GM12891 (cell line): ENCODE data around the gene COL15A1.

Experiments
- DNase-seq: peaks from one replicate; pipeline ENCODE4 v3.0.0; 2011; ENCODE audit warnings: low spot score; ENCODE audit not compliant: insufficient read length
- FAIRE-seq: peaks from 2 replicates; lab custom pipeline; 2011; peaks lifted over from hg19 to GRCh38; lab: Jason Lieb, UNC
- PAX5 ChIP-seq: IDR thresholded peaks from 2 replicates; pipeline ENCODE4 v1.6.1; 2011; ENCODE audit warnings: low read length, moderate library complexity, mild to moderate bottlenecking; ENCODE audit not compliant: insufficient read depth, severe bottlenecking
- POLR2A ChIP-seq: IDR thresholded peaks from 2 replicates; pipeline ENCODE4 v1.6.1; 2011; ENCODE audit warnings: low read depth, low read length, control low read depth
- POLR2AphosphoS5 ChIP-seq: IDR thresholded peaks from 2 replicates; pipeline ENCODE4 v1.6.1; 2011; ENCODE audit warnings: low read depth, low read length, control low read depth
- POU2F2 ChIP-seq: IDR thresholded peaks from 2 replicates; pipeline ENCODE4 v1.6.1; 2011; ENCODE audit warnings: low read depth, mild to moderate bottlenecking, control low read depth, low read length, moderate library complexity
- SPI1 ChIP-seq: IDR thresholded peaks from 2 replicates; pipeline ENCODE4 v1.6.1; 2011; ENCODE audit warnings: low read depth, low read length, control low read depth
- TAF1 ChIP-seq: IDR thresholded peaks from 2 replicates; pipeline ENCODE4 v1.6.1; 2011; ENCODE audit warnings: low read depth, low read length, control low read depth

The COL15A1 gene

DNA sequence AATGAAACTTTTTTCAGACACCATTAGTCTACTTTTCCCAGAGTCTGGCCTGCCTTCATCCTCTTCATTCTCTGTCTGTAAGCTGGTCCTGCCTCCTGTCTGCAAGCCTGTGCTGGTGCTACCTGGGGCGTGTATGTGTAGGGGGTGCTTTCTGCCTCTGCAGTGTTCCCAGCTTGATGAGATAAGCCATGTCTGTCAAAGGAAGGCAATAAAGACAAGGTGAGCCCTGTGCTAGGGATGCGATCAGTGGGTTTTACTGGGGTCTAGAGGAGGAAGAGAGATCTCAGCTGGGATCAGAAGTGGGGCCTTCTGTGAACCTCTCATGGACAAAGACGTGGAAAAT lies 83.2 kb downstream of the COL15A1 start:
- FAIRE-seq (no peak), DNase-seq (no peak)
- no peak for TF ChIP-seq POLR2AphosphoS5
- no peak for TF ChIP-seq TAF1
- TF ChIP-seq POU2F2: no peak
- no peak for TF ChIP-seq SPI1
- TF ChIP-seq POLR2A: no peak
- no peak for TF ChIP-seq PAX5

GRCh38 chr9:99027443-99027842 lies 83.7 kb downstream of the COL15A1 start:
- no peak for TF ChIP-seq POU2F2
- TF ChIP-seq TAF1: no peak
- no peak for TF ChIP-seq POLR2AphosphoS5
- TF ChIP-seq POLR2A: no peak
- TF ChIP-seq SPI1: no peak
- no peak for TF ChIP-seq PAX5
- FAIRE-seq: no peak

GRCh38 chr9:99029083-99029645 lies 85.5 kb downstream of the COL15A1 start:
- no peak for FAIRE-seq
- no peak for TF ChIP-seq TAF1
- TF ChIP-seq PAX5: no peak
- TF ChIP-seq POLR2AphosphoS5: no peak
- TF ChIP-seq SPI1: no peak
- no peak for TF ChIP-seq POU2F2
- TF ChIP-seq POLR2A: no peak
- DNase-seq: no peak

More at GRCh38 chr9:99027443-99027842, 83.7 kb downstream of the COL15A1 start:
- no peak for DNase-seq

- TF ChIP-seq TAF1 (no peak), POLR2A (no peak), POU2F2 (no peak), POLR2AphosphoS5 (no peak), SPI1 (no peak), PAX5 (no peak)
- no peak for DNase-seq
- no peak for FAIRE-seq
Observed at GRCh38 chr9:99030092-99030511, 86.4 kb downstream of the COL15A1 start.

- TF ChIP-seq PAX5: no peak
- TF ChIP-seq POU2F2: no peak
- no peak for TF ChIP-seq POLR2A
- no peak for TF ChIP-seq TAF1
- TF ChIP-seq POLR2AphosphoS5: no peak
- no peak for TF ChIP-seq SPI1
- FAIRE-seq (peak; percentile 60), DNase-seq (no peak)
Observed at GRCh38 chr9:99030610-99031109, 87.0 kb downstream of the COL15A1 start.

GRCh38 chr9:99031319-99031718 lies 87.6 kb downstream of the COL15A1 start:
- DNase-seq (no peak), FAIRE-seq (no peak)
- TF ChIP-seq TAF1: no peak
- TF ChIP-seq POLR2AphosphoS5: no peak
- TF ChIP-seq POU2F2: no peak
- TF ChIP-seq SPI1: no peak
- TF ChIP-seq POLR2A: no peak
- TF ChIP-seq PAX5: no peak

GRCh38 chr9:99031994-99032393 lies 88.3 kb downstream of the COL15A1 start:
- no peak for DNase-seq
- no peak for TF ChIP-seq TAF1
- TF ChIP-seq POLR2A: no peak
- TF ChIP-seq POLR2AphosphoS5: no peak
- TF ChIP-seq SPI1: no peak
- TF ChIP-seq POU2F2: no peak
- no peak for TF ChIP-seq PAX5
- FAIRE-seq: no peak

DNA sequence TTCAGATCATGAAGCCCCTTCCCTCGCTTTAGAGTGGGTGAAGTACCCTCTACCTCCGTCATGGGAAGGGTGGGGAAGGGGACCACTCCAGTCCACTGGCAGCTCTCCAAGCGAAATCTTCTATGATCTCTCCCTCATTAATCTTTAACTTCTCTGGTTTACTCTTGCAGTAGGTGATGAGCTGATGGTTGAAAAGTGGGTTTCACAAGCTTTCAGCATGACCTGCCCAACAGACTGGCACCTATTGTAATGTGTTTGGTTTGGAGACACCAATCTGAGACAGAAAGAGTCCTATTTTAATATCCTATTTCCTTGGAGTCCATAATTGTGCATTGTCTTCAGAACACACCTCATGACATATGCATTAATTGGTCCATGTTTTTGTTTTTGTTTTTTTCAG lies 90.4 kb downstream of the COL15A1 start:
- FAIRE-seq (no peak), DNase-seq (no peak)
- no peak for TF ChIP-seq POU2F2
- no peak for TF ChIP-seq SPI1
- TF ChIP-seq PAX5: no peak
- TF ChIP-seq POLR2AphosphoS5: no peak
- TF ChIP-seq POLR2A: no peak

GRCh38 chr9:99035313-99035712 lies 91.6 kb downstream of the COL15A1 start:
- peak; percentile 64 for FAIRE-seq
- TF ChIP-seq POLR2AphosphoS5 (no peak), POLR2A (no peak)
- no peak for DNase-seq
